Karpas-422 (cell line): Measurements from ENCODE around the gene ALDH1L2. TPM values are rescaled to one million over a fixed set of nuclear protein-coding genes. Genes with fewer than 3 reads are reported as not detected.

Source experiments
- DNase-seq: peaks from one replicate; pipeline ENCODE4 v3.0.0-alpha.2; 2015
- H2AFZ ChIP-seq: fragments of 200-600 bp; sonication (generic); 2 replicates; pipeline ENCODE4 v1.6.1; 2014; ENCODE audit warnings: antibody characterized with exemption, low read length, mixed read lengths
- H3K27ac ChIP-seq: fragments of 200-600 bp; sonication (generic); 2 replicates; pipeline ENCODE4 v1.5.1; 2014; ENCODE audit warnings: mild to moderate bottlenecking, low read length, moderate library complexity
- H3K27me3 ChIP-seq: fragments of 200-600 bp; sonication (generic); 2 replicates; pipeline ENCODE4 v1.6.1; 2014; ENCODE audit warnings: low read length, mixed read lengths
- H3K36me3 ChIP-seq: fragments of 200-600 bp; sonication (generic); 2 replicates; pipeline ENCODE4 v1.6.1; 2014; ENCODE audit warnings: low read length, mixed read lengths; ENCODE audit not compliant: insufficient read depth
- H3K4me1 ChIP-seq: fragments of 200-600 bp; sonication (generic); 2 replicates; pipeline ENCODE4 v1.6.1; 2014; ENCODE audit warnings: mild to moderate bottlenecking, low read length, mixed read lengths
- H3K4me2 ChIP-seq: fragments of 200-600 bp; sonication (generic); 2 replicates; pipeline ENCODE4 v1.6.1; 2014; ENCODE audit warnings: low read length, low read depth, mild to moderate bottlenecking; ENCODE audit not compliant: poor library complexity, severe bottlenecking
- H3K4me3 ChIP-seq: fragments of 200-600 bp; sonication (generic); 2 replicates; pipeline ENCODE4 v1.5.1; 2014; ENCODE audit warnings: mild to moderate bottlenecking, antibody characterized with exemption, low read length, mixed read lengths
- H3K79me2 ChIP-seq: fragments of 200-600 bp; sonication (generic); 2 replicates; pipeline ENCODE4 v1.6.1; 2014; ENCODE audit warnings: mild to moderate bottlenecking, low read length, mixed read lengths
- H3K9ac ChIP-seq: fragments of 200-600 bp; sonication (generic); 2 replicates; pipeline ENCODE4 v1.6.0; 2014; ENCODE audit warnings: low read length
- H3K9me2 ChIP-seq: fragments of 200-600 bp; sonication (generic), shearing (Covaris generic); replicated peaks from 2 replicates; pipeline ENCODE4 v1.6.0; 2014; ENCODE audit warnings: mild to moderate bottlenecking, low read length, moderate library complexity; ENCODE audit not compliant: insufficient read depth
- H3K9me3 ChIP-seq: fragments of 300-700, 200-600 bp; sonication (generic); 2 replicates; pipeline ENCODE4 v1.6.1; 2014; ENCODE audit warnings: low read length, mixed read lengths
- H4K20me1 ChIP-seq: fragments of 200-600 bp; sonication (generic); 2 replicates; pipeline ENCODE4 v1.6.1; 2014; ENCODE audit warnings: mild to moderate bottlenecking, antibody characterized with exemption, low read length, low read depth; ENCODE audit not compliant: insufficient read depth
- total RNA-seq: library from RNA; depleted of rRNA; stranded (reverse); fragments of >200 nt; shearing (Covaris generic); gene quantifications from 2 replicates; pipeline ENCODE4 v1.2.3, GENCODE V29; 2014; ENCODE audit warnings: low replicate concordance

ALDH1L2 gene
- total RNA-seq, 1 experiment from 2014 or later, result not detected

- Histone ChIP-seq H3K9me2 (no peaks in the 10 kb centered on the region), H3K79me2 (peaks cover 6% of the 10 kb centered on the region; the same call in 1 of the 2 replicates), H3K27ac (no peak overlapping the region), H3K4me3 (no peak overlapping the region), H4K20me1 (no peaks in the 10 kb centered on the region), H2AFZ (no peak overlapping the region), H3K36me3 (peaks cover 69% of the 10 kb centered on the region), H3K9me3 (0 out of 2 replicates have a peak, but pooled peaks cover 3% of the 10 kb centered on the region), H3K27me3 (no peaks in the 10 kb centered on the region), H3K4me1 (no peaks in the 10 kb centered on the region), H3K4me2 (no peak overlapping the region), H3K9ac (no peak overlapping the region)
- no peak for DNase-seq
Observed at GRCh38 chr12:104998423-104999346, 85.6 kb downstream of the ALDH1L2 start.

- H3K36me3 ChIP-seq, result peaks cover 58% of the 10 kb centered on the region
- no peak overlapping the region for H2AFZ ChIP-seq
- no peaks in the 10 kb centered on the region for H3K4me1 ChIP-seq
- H3K9ac ChIP-seq, result no peak overlapping the region
- peak; percentile 2 for DNase-seq
- peaks cover 6% of the 10 kb centered on the region; the same call in 1 of the 2 replicates for H3K79me2 ChIP-seq
- H3K4me2 ChIP-seq, result no peak overlapping the region
- H3K9me3 ChIP-seq, result 0 out of 2 replicates have a peak, but pooled peaks cover 3% of the 10 kb centered on the region
- no peak overlapping the region for H3K27ac ChIP-seq
- no peaks in the 10 kb centered on the region for H3K9me2 ChIP-seq
- H4K20me1 ChIP-seq, result no peaks in the 10 kb centered on the region
- H3K4me3 ChIP-seq, result no peak overlapping the region
- no peaks in the 10 kb centered on the region for H3K27me3 ChIP-seq
Observed at GRCh38 chr12:104997541-104997940, 86.7 kb downstream of the ALDH1L2 start.

DNA sequence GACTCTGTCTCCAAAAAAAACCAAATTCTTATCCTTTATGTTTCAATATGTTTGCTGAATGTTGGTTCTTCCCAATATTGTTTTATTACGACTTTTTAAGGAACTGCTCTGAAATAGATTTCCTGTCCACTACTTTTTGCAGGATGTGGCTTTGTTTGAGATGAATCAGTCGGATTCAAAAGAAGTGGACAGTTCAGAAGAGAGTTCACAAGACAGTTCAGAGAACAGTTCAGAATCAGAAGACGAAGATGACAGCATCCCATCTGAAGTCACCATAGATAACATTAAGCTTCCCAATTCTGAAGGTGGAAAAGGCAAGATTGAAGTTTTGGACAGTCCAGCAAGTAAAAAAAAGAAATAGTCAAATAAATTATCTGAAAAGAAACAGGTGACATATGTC is 89.9 kb downstream of the ALDH1L2 start:
- Histone ChIP-seq H3K4me3 (no peak overlapping the region), H2AFZ (no peak overlapping the region), H3K27me3 (no peaks in the 10 kb centered on the region), H3K9me3 (no peaks in the 10 kb centered on the region), H3K4me2 (no peak overlapping the region), H3K36me3 (peaks cover 60% of the 10 kb centered on the region), H3K9me2 (no peaks in the 10 kb centered on the region), H3K9ac (no peak overlapping the region), H4K20me1 (no peaks in the 10 kb centered on the region), H3K79me2 (peaks cover 30% of the 10 kb centered on the region), H3K4me1 (peaks cover 2% of the 10 kb centered on the region; the same call in 1 of the 2 replicates), H3K27ac (no peak overlapping the region)
- no peak for DNase-seq

DNA sequence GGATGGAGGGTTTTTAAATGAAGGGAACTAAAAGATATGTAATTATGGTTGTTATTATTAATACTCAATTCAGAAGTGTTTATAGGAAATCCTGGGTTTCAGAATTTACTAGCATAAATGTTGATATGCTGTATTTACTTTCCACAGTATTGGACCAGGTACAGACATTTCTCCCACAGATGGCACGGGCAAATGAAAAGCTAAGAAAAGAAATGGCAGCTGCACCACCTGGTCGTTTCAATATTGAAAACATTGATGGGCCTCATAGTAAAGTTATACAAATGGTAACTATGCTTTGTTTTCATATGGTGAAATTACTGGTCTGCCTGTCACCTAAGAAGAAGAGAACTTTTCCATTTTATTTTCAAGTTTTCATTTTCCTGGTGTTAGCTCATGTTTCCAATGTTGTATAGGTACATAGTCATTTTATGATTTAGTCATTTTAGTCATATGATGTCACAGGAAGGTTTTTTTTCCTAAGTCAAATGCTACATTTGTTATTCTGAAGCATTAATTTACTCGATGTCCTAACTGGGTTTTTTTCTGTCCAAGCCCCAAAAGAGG is 92.6 kb downstream of the ALDH1L2 start:
- Histone ChIP-seq H3K9me3 (no peaks in the 10 kb centered on the region), H3K27ac (no peak overlapping the region), H3K4me2 (no peak overlapping the region), H3K27me3 (no peaks in the 10 kb centered on the region), H3K36me3 (peaks cover 53% of the 10 kb centered on the region), H4K20me1 (no peaks in the 10 kb centered on the region), H3K9ac (no peak overlapping the region), H3K79me2 (peaks cover 57% of the 10 kb centered on the region), H3K9me2 (no peaks in the 10 kb centered on the region), H3K4me1 (peaks cover 23% of the 10 kb centered on the region), H3K4me3 (no peak overlapping the region), H2AFZ (no peak overlapping the region)
- DNase-seq, result no peak

DNA sequence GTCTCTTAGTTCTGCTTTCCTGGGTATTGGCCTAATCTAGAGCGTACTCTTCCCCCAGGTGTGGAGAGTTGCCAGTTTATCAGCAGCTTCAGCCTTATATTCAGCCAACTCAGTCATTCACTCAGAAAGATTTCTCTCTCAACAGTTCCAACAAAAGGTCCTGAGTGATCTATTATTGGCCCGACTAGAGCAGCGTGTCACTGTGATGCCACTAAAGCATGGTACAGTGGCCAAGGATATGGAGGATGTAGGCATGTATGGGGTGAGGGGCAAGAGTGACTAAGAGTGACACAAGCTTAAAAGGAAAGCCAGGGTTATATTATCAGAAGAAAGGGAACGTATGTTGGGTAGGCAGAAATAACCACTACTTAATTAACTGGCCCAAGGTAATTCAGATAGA is 93.3 kb downstream of the ALDH1L2 start:
- Histone ChIP-seq H4K20me1 (no peaks in the 10 kb centered on the region), H3K4me1 (peaks cover 23% of the 10 kb centered on the region), H3K36me3 (peaks cover 48% of the 10 kb centered on the region), H3K9me2 (no peaks in the 10 kb centered on the region), H3K27ac (no peak overlapping the region), H3K9me3 (no peaks in the 10 kb centered on the region), H3K9ac (no peak overlapping the region), H3K27me3 (no peaks in the 10 kb centered on the region), H2AFZ (no peak overlapping the region), H3K4me2 (no peak overlapping the region), H3K79me2 (peaks cover 61% of the 10 kb centered on the region), H3K4me3 (no peak overlapping the region)
- DNase-seq, result no peak

DNA sequence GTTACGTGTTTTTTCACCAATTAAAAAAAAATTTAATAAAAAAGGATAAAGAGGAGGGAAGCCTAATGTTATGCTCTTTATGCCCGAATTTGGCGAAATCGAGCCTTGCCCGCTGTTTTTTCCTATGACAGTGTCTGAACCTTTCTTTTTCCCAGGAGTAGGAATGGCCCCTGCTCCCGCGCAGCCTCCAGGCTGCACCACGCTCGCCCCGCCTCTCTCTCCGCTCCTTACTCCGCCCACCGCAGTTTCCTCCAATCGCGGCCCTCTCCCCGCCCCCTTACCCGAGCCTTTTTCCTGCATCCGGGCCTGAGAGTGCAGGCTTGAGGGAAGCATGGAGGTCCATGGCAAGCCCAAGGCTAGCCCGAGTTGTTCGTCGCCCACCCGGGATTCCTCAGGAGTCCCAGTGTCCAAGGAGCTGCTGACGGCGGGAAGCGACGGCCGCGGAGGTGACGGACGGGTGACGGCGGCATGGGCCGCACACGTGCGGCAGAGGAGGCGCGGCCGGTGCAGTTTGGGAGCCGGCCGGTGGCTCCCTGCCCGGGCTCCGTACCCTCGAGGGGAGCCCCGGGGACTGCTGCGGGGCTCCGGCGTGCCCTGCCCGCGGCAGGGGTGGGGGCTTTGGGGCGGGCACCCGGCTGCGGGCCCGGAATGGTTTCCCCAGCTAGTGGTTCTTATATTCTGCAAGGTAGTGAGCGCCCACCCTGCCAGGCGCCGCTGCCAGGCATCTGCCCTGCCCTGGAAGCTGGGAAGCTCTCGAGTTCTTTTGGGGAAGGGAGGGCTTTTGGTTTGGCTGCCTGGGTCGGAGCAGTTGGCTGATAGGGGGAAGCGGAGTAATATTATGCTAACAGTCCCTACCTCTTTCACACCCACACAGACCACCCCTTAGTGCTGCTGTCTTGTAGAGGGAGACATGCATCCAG is 98.0 kb downstream of the ALDH1L2 start, which contains the start of gene NOPCHAP1:
TSS of gene NOPCHAP1 (plus strand) at position 295 of the 920 bp plus-strand sequence. CDS start at position 332, 37 bp downstream.
- Histone ChIP-seq H3K9me2 (no peaks in the 10 kb centered on the region), H3K9ac (peak within 1 kb of the TSS; percentile 69), H3K4me3 (peak within 1 kb of the TSS; percentile 82), H3K27ac (no peak within 1 kb of the TSS), H3K4me1 (peaks cover 30% of the 10 kb centered on the region), H2AFZ (peak within 1 kb of the TSS; percentile 77), H3K27me3 (no peaks in the 10 kb centered on the region), H4K20me1 (no peaks in the 10 kb centered on the region), H3K36me3 (peaks cover 27% of the 10 kb centered on the region), H3K79me2 (peaks cover 50% of the 10 kb centered on the region), H3K9me3 (no peaks in the 10 kb centered on the region), H3K4me2 (peak within 1 kb of the TSS; percentile 86)
- DNase-seq, result peak; percentile 94

GRCh38 chr12:104985206-104985605 is 99.1 kb downstream of the ALDH1L2 start:
- H3K9ac ChIP-seq, result peak overlapping the region; percentile 69; the same call in 1 of the 2 replicates
- peaks cover 30% of the 10 kb centered on the region for H3K4me1 ChIP-seq

More at GRCh38 chr12:104985206-104985605, 99.1 kb downstream of the ALDH1L2 start:
- H3K27me3 ChIP-seq, result no peaks in the 10 kb centered on the region
- peaks cover 18% of the 10 kb centered on the region for H3K36me3 ChIP-seq
- no peaks in the 10 kb centered on the region for H4K20me1 ChIP-seq
- no peaks in the 10 kb centered on the region for H3K9me2 ChIP-seq
- H3K4me2 ChIP-seq, result peak overlapping the region; percentile 86
- H3K79me2 ChIP-seq, result peaks cover 40% of the 10 kb centered on the region
- DNase-seq, result peak; percentile 52
- H2AFZ ChIP-seq, result peak overlapping the region; percentile 77
- H3K4me3 ChIP-seq, result peak overlapping the region; percentile 82
- no peak overlapping the region for H3K27ac ChIP-seq
- H3K9me3 ChIP-seq, result no peaks in the 10 kb centered on the region
